Activated B cell treated with CpG ODN at 0.5 μM for 24 hours (primary cell): ENCODE results near the gene INHBE. TPM values are rescaled to one million over a fixed set of nuclear protein-coding genes. Genes with fewer than 3 reads are reported as not detected.

Experiments
- ATAC-seq: fragments of 200-7000 bp; cut with Tn5 transposase; one replicate; pipeline ENCODE4 v1.10.0; 2021; ENCODE audit warnings: low read depth, mild to moderate bottlenecking, moderate library complexity
- CTCF ChIA-PET: fragments of 350-600 bp; sonication (Branson Sonifier 250); formaldehyde crosslinking; loops from one replicate; lab custom pipeline; 2021; ENCODE audit warnings: antibody characterized with exemption; lab: Charles Lee
- POLR2A ChIA-PET: fragments of 350-600 bp; sonication (Branson Sonifier 250); formaldehyde crosslinking; loops from one replicate; lab custom pipeline; 2021; ENCODE audit warnings: antibody characterized with exemption; lab: Charles Lee
- DNase-seq: peaks from one replicate; pipeline ENCODE4 v3.0.0; 2022
- H3K27ac Mint-ChIP-seq: one replicate; pipeline ENCODE4 v1.8.0; 2020; ENCODE audit warnings: mixed read lengths
- H3K27me3 Mint-ChIP-seq: one replicate; pipeline ENCODE4 v1.8.0; 2021; ENCODE audit warnings: mixed read lengths
- H3K36me3 Mint-ChIP-seq: one replicate; pipeline ENCODE4 v1.8.0; 2021; ENCODE audit warnings: low read depth, mixed read lengths
- H3K4me1 Mint-ChIP-seq: one replicate; pipeline ENCODE4 v1.8.0; 2021; ENCODE audit warnings: mixed read lengths
- H3K4me3 Mint-ChIP-seq: one replicate; pipeline ENCODE4 v1.8.0; 2020; ENCODE audit warnings: mild to moderate bottlenecking, mixed read lengths
- H3K9me3 Mint-ChIP-seq: one replicate; pipeline ENCODE4 v1.8.0; 2020; ENCODE audit warnings: mixed read lengths
- CTCF ChIP-seq: fragments of 200-600 bp; IDR thresholded peaks from one replicate; pipeline ENCODE4 v1.8.0; 2022; ENCODE audit warnings: antibody characterized with exemption, mild to moderate bottlenecking
- intact Hi-C: fragments of 100-400 bp; cut with micrococcal nuclease; formaldehyde crosslinking; loops from one replicate; pipeline ENCODE4 v1.15.1; 2024
- total RNA-seq: library from RNA; stranded (reverse); gene quantifications from 2 replicates; pipeline ENCODE4 v1.2.3, GENCODE V29; 2022

Gene INHBE
- total RNA-seq, 1 donor from 2014 or later: 0.29 TPM

- Mint-ChIP-seq H3K27me3 (no peaks in the 10 kb centered on the region), H3K27ac (peak within 1 kb of the TSS; percentile 100), H3K4me3 (peak within 1 kb of the TSS; percentile 93), H3K9me3 (no peaks in the 10 kb centered on the region), H3K4me1 (peaks cover 77% of the 10 kb centered on the region), H3K36me3 (peaks cover 5% of the 10 kb centered on the region)
- ATAC-seq (peak; percentile 51), DNase-seq (peak; percentile 48)
- TF ChIP-seq CTCF: no peak
- CTCF ChIA-PET: interaction anchor here (0.7 to 7.3 kb wide), 3 partner anchors 19 to 281 kb away, joined by 3 to 74 read pairs (median 3); partner anchors contain the start of gene GLI1
- intact Hi-C loops: loop anchor here (1.0 to 5.0 kb wide), 5 partner anchors 8 to 368 kb away; partner anchors contain the start of genes CDK4, CTDSP2, DDIT3 and R3HDM2
- POLR2A ChIA-PET: interaction anchor here (0.6 to 8.3 kb wide), 13 partner anchors 9 to 1650 kb away, joined by 3 to 133 read pairs (median 5); partner anchors contain the start of genes DCTN2, DDIT3, DNAJC14 and GLI1
Measured at GRCh38 chr12:57479376-57480115, 24.4 kb downstream of the INHBE start, which contains the start of gene ARHGAP9. Gene ARHGAP9 (minus strand): TSS chr12:57479866. CDS start chr12:57479406, 460 bp downstream.

GRCh38 chr12:57481671-57482070 lies 26.6 kb downstream of the INHBE start:
- Mint-ChIP-seq H3K36me3 (no peaks in the 10 kb centered on the region), H3K27ac (peak overlapping the region; percentile 100), H3K9me3 (no peaks in the 10 kb centered on the region), H3K4me3 (no peak overlapping the region), H3K4me1 (peaks cover 62% of the 10 kb centered on the region), H3K27me3 (no peaks in the 10 kb centered on the region)
- POLR2A ChIA-PET: interaction anchor here (1.0 to 8.3 kb wide), 2 partner anchors 20 to 35 kb away, joined by 3 to 133 read pairs; partner anchors contain the start of gene GLI1
- DNase-seq (no peak), ATAC-seq (no peak)
- no peak for TF ChIP-seq CTCF
- CTCF ChIA-PET: interaction anchor here (0.7 to 1.7 kb wide), 2 partner anchors 29 to 190 kb away, joined by 3 to 5 read pairs; no protein-coding TSS in a partner anchor
- intact Hi-C loops: loop anchor here (2.0 kb wide), 1 partner anchor 51 kb away; the partner anchor contains the start of gene R3HDM2

- ChIA-PET CTCF (no interaction called here), POLR2A (interaction anchor here (0.9 to 1.0 kb wide), 2 partner anchors 26 to 261 kb away, joined by 4 to 6 read pairs; partner anchors contain the start of gene TSPAN31)
- Mint-ChIP-seq H3K27ac (peak overlapping the region; percentile 57), H3K9me3 (no peaks in the 10 kb centered on the region), H3K36me3 (peaks cover 7% of the 10 kb centered on the region), H3K27me3 (no peaks in the 10 kb centered on the region), H3K4me1 (peaks cover 57% of the 10 kb centered on the region), H3K4me3 (no peak overlapping the region)
- ATAC-seq (no peak), DNase-seq (no peak)
- no peak for TF ChIP-seq CTCF
- intact Hi-C loops: no loop called here
Measured at GRCh38 chr12:57483466-57483865, 28.4 kb downstream of the INHBE start.

- Mint-ChIP-seq H3K36me3 (peaks cover 30% of the 10 kb centered on the region), H3K4me1 (peaks cover 49% of the 10 kb centered on the region), H3K9me3 (no peaks in the 10 kb centered on the region), H3K4me3 (no peak overlapping the region), H3K27ac (no peak overlapping the region), H3K27me3 (no peaks in the 10 kb centered on the region)
- ATAC-seq (no peak), DNase-seq (no peak)
- ChIA-PET POLR2A (interaction anchor here (0.6 to 1.0 kb wide), 3 partner anchors 9 to 1371 kb away, joined by 3 read pairs; no protein-coding TSS in a partner anchor), CTCF (interaction anchor here (1.5 kb wide), 1 partner anchor 8 kb away, joined by 7 read pairs; no protein-coding TSS in a partner anchor)
- TF ChIP-seq CTCF: no peak
- intact Hi-C loops: loop anchor here (5.0 kb wide), 1 partner anchor 207 kb away; the partner anchor contains the start of gene OS9
Measured at GRCh38 chr12:57485695-57486094, 30.6 kb downstream of the INHBE start.
